Gastroesophageal sphincter (tissue), 4 donors: Measurements from ENCODE around the gene UBE2J2. TPM values are rescaled to one million over a fixed set of nuclear protein-coding genes. Genes with fewer than 3 reads are reported as not detected.

Experiments used
- ATAC-seq: fragments of 150-250 bp; one replicate; pipeline ENCODE4 v1.9.1; 2016; ENCODE audit warnings: mild to moderate bottlenecking, moderate library complexity
- H3K27ac ChIP-seq, 4 donors: fragments of 200-600 bp; sonication (generic) in 3 of 4; 1 replicate in 3 of 4; 2 replicates in 1 of 4; pipeline ENCODE4 v1.5.1; 2016 to 2019
- H3K27me3 ChIP-seq: fragments of 200-600 bp; sonication (generic); one replicate; pipeline ENCODE4 v1.5.1; 2019
- H3K36me3 ChIP-seq, 2 donors: fragments of 200-600 bp; sonication (generic); one replicate each; pipeline ENCODE4 v1.5.1; 2019; ENCODE audit warnings: control low read depth in 1 of 2
- H3K4me1 ChIP-seq, 3 donors: fragments of 200-600 bp; sonication (generic); 1 replicate in 2 of 3; 2 replicates in 1 of 3; pipeline ENCODE4 v1.5.1; 2016 to 2019; ENCODE audit warnings: control low read depth in 2 of 3
- H3K4me3 ChIP-seq, 2 donors: fragments of 200-600 bp; sonication (generic); one replicate each; pipeline ENCODE4 v1.5.1; 2019; ENCODE audit warnings: mild to moderate bottlenecking in 1 of 2, moderate library complexity in 1 of 2
- H3K9me3 ChIP-seq, 3 donors: fragments of 200-600 bp; sonication (generic); one replicate each; pipeline ENCODE4 v1.5.1; 2017 to 2019; ENCODE audit warnings: control low read depth in 2 of 3
- EP300 ChIP-seq: sonication (generic); formaldehyde crosslinking; IDR thresholded peaks from one replicate; pipeline ENCODE4 v1.6.1; 2017; ENCODE audit warnings: antibody characterized with exemption, mild to moderate bottlenecking
- POLR2A ChIP-seq, 2 donors: fragments of 450-650 bp; IDR thresholded peaks; one replicate each; pipeline ENCODE4 v1.6.1; 2017; ENCODE audit warnings: antibody characterized with exemption in 2 of 2, mild to moderate bottlenecking in 2 of 2, moderate library complexity in 1 of 2
- POLR2AphosphoS5 ChIP-seq: sonication (generic); formaldehyde crosslinking; IDR thresholded peaks from one replicate; pipeline ENCODE4 v1.6.1; 2017; ENCODE audit warnings: antibody characterized with exemption
- WGBS, 2 donors: methylation state at CpG; one replicate each; pipeline ENCODE4 v1.1.5; 2018; ENCODE audit warnings: low coverage in 1 of 2; 5-methylcytosine and 5-hydroxymethylcytosine counted together
- small RNA-seq, 4 donors: library from RNA; depleted of rRNA; stranded (forward); fragments of <200 nt; gene quantifications; one replicate each; pipeline ENCODE3, GENCODE V24; 2016
- total RNA-seq, 4 donors: library from RNA; depleted of rRNA; stranded (reverse); fragments of >200 nt; gene quantifications; one replicate each; pipeline ENCODE4 v1.1.0, GENCODE V29; 2016
- TF ChIP-seq, protein P1 (sequence below), 4 experiments: fragments of 200-600 bp in 2 of 4; fragments of 450-650 bp in 2 of 4; sonication (generic) in 1 of 4; IDR thresholded peaks; one replicate each; pipeline ENCODE4 v1.5.1; 2017 to 2019; ENCODE audit warnings: antibody characterized with exemption in 4 of 4, mild to moderate bottlenecking in 2 of 4, moderate library complexity in 2 of 4

The UBE2J2 gene
- total RNA-seq, 4 donors from 2014 or later = 28.1 to 47.0 (median 37.9) TPM

DNA sequence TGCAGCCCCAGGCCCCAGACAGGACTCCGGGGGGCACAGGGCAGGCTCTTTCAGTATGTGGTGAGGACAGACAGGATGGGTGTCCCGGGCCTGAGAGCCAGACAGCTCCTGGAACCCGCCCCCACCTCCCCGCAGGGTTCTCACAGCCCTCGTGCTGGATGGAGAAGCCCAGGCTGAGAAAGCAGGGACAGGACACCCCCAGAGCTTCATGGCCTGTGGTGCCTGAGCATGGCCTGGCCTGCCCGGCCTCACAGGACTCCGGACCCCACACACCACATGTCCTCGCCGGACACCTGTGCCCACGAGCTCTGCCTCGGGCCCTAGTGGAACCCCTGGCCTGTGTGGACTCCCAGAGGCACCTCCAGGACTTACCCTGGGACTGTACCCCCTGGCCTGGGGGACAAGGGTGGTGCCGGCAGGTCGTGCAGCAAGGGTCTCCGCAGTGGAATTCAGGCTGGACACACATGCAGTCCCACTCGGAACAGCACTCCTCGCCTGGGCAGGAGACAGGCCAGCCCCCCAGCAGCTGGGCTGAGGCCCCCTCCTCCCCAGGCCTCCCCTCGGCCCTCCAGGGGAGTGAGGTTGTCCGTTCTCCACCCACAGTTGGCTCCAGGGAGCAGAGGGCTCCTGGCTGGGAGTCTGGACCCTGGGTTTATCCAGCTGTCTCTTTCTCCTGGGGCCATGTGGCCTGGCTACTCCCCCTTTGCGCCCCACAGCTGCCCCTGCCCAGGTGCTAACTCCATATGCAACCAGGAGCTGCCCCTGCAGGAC, 68.5 kb downstream of the UBE2J2 start:
- TF ChIP-seq, protein P1, sequence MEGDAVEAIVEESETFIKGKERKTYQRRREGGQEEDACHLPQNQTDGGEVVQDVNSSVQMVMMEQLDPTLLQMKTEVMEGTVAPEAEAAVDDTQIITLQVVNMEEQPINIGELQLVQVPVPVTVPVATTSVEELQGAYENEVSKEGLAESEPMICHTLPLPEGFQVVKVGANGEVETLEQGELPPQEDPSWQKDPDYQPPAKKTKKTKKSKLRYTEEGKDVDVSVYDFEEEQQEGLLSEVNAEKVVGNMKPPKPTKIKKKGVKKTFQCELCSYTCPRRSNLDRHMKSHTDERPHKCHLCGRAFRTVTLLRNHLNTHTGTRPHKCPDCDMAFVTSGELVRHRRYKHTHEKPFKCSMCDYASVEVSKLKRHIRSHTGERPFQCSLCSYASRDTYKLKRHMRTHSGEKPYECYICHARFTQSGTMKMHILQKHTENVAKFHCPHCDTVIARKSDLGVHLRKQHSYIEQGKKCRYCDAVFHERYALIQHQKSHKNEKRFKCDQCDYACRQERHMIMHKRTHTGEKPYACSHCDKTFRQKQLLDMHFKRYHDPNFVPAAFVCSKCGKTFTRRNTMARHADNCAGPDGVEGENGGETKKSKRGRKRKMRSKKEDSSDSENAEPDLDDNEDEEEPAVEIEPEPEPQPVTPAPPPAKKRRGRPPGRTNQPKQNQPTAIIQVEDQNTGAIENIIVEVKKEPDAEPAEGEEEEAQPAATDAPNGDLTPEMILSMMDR (IDR thresholded peaks at IDR 0.05) = no peak
- no peak for TF ChIP-seq POLR2AphosphoS5
- Histone ChIP-seq H3K27me3 (peaks cover 82% of the 10 kb centered on the region), H3K4me3 (no peak overlapping the region), H3K9me3 (no peaks in the 10 kb centered on the region), H3K27ac (no peak overlapping the region), H3K4me1 (peaks cover 0 to 42% (median 6%) of the 10 kb centered on the region in 3 donors), H3K36me3 (no peaks in the 10 kb centered on the region)
- no CpG with 5 or more reads among the region's 19 CpGs for WGBS, 2 donors
- no peak for ATAC-seq

DNA sequence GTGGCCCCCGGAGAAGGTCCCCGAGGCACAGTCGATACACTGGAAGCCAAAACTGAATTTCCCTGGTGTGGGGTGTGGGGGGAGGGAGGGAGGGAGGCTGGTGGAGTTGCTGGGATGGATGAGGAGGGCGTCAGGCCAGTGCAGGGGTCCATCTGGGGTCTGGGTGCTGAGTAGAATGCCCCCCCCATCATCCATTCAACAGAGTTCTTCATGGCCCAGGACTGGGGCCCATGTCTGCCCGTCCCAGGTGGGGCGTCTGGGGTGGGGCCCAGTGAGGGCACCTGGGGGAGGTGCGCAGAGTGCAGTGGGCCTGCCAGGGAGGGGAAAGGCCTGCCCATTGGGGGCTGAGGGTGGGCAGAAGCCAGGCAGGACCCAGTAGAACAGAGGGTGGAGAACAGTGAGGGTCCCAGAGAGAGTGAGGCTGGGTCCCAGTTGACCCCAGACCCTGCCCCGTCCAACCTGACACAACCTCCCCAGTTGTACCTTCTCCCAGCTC, 69.2 kb downstream of the UBE2J2 start:
- Histone ChIP-seq H3K4me1 (peaks cover 0 to 42% (median 6%) of the 10 kb centered on the region in 3 donors), H3K9me3 (no peaks in the 10 kb centered on the region), H3K27me3 (peaks cover 89% of the 10 kb centered on the region), H3K4me3 (no peak overlapping the region), H3K27ac (no peak overlapping the region), H3K36me3 (no peaks in the 10 kb centered on the region)
- TF ChIP-seq EP300 = no peak
- TF ChIP-seq, protein P1 (IDR thresholded peaks at IDR 0.05) = no peak
- no peak for TF ChIP-seq POLR2AphosphoS5
- TF ChIP-seq POLR2A (IDR thresholded peaks at IDR 0.05) = no peak
- WGBS, 2 donors = no CpG with 5 or more reads among the region's 8 CpGs
- ATAC-seq = no peak

Small RNA genes within 50 kb of the gene (small RNA-seq; reads per million reads assigned to genes)
- gene MIR6726 = 0 to 1.6 (median 0.44) reads per million in 4 donors

Other genes with a start within 250 kb of the UBE2J2 start
- gene RNF223, start 199.5 kb downstream of the UBE2J2 start, total RNA-seq = 1 to 10 TPM in 1 of 4 donors, not detected in 3; 1.1 TPM
- 10 to 100 TPM in 2 of 4 donors, 1 to 10 TPM in 2; 6.3 to 15.3 (median 9.9) TPM for gene C1orf159, start 157.8 kb downstream of the UBE2J2 start, total RNA-seq
- under 1 TPM in 1 of 4 donors, not detected in 3; 0.23 TPM for gene TTLL10, start 100.0 kb downstream of the UBE2J2 start, total RNA-seq
- 1 to 10 TPM in 1 of 4 donors, under 1 TPM in 1, not detected in 2; 0.35 to 2.2 TPM for gene TNFRSF18, start 67.3 kb downstream of the UBE2J2 start, total RNA-seq
- gene TNFRSF4, start 59.7 kb downstream of the UBE2J2 start, total RNA-seq = 1 to 10 TPM in 3 of 4 donors, under 1 TPM in 1; 0.93 to 1.6 (median 1.3) TPM
- gene SDF4, start 41.9 kb downstream of the UBE2J2 start, total RNA-seq = 100 to 1,000 TPM in 2 of 4 donors, 10 to 100 TPM in 2; 84.2 to 115 (median 93.9) TPM
- 10 to 100 TPM; 12.3 to 24.1 (median 15.0) TPM for gene B3GALT6, start 41.6 kb downstream of the UBE2J2 start, total RNA-seq
- 1 to 10 TPM in 3 of 4 donors, under 1 TPM in 1; 0.96 to 2.8 (median 1.7) TPM for gene C1QTNF12, start 27.1 kb downstream of the UBE2J2 start, total RNA-seq
- gene SCNN1D, start 6.6 kb upstream of the UBE2J2 start, total RNA-seq = 1 to 10 TPM in 3 of 4 donors, under 1 TPM in 1; 0.94 to 7.9 (median 2.4) TPM
- 10 to 100 TPM; 35.6 to 74.7 (median 50.2) TPM for gene ACAP3, start 34.1 kb upstream of the UBE2J2 start, total RNA-seq
- gene PUSL1, start 34.7 kb upstream of the UBE2J2 start, total RNA-seq = 10 to 100 TPM; 12.5 to 24.2 (median 19.4) TPM
- gene INTS11, start 50.8 kb upstream of the UBE2J2 start, total RNA-seq = 100 to 1,000 TPM in 1 of 4 donors, 10 to 100 TPM in 3; 62.0 to 119 (median 96.4) TPM
- 10 to 100 TPM; 10.4 to 42.7 (median 30.1) TPM for gene CPTP, start 50.9 kb upstream of the UBE2J2 start, total RNA-seq
- gene TAS1R3, start 57.4 kb upstream of the UBE2J2 start, total RNA-seq = under 1 TPM in 3 of 4 donors, not detected in 1; 0.12 to 0.54 (median 0.40) TPM
- gene DVL1, start 75.6 kb upstream of the UBE2J2 start, total RNA-seq = 100 to 1,000 TPM in 1 of 4 donors, 10 to 100 TPM in 3; 84.4 to 174 (median 88.9) TPM
- gene MXRA8, start 84.7 kb upstream of the UBE2J2 start, total RNA-seq = 100 to 1,000 TPM in 1 of 4 donors, 10 to 100 TPM in 3; 69.8 to 105 (median 85.4) TPM
- 100 to 1,000 TPM; 103 to 138 (median 108) TPM for gene AURKAIP1, start 101.4 kb upstream of the UBE2J2 start, total RNA-seq
- 100 to 1,000 TPM in 2 of 4 donors, 10 to 100 TPM in 2; 31.6 to 248 (median 127) TPM for gene CCNL2, start 125.5 kb upstream of the UBE2J2 start, total RNA-seq
- gene MRPL20, start 133.4 kb upstream of the UBE2J2 start, total RNA-seq = 100 to 1,000 TPM; 121 to 215 (median 159) TPM
- 10 to 100 TPM in 2 of 4 donors, 1 to 10 TPM in 2; 8.7 to 16.9 (median 10.3) TPM for gene ANKRD65, start 147.4 kb upstream of the UBE2J2 start, total RNA-seq
- gene VWA1, start 161.8 kb upstream of the UBE2J2 start, total RNA-seq = 100 to 1,000 TPM in 2 of 4 donors, 10 to 100 TPM in 2; 59.8 to 137 (median 96.4) TPM
- gene ATAD3C, start 175.8 kb upstream of the UBE2J2 start, total RNA-seq = 1 to 10 TPM in 1 of 4 donors, under 1 TPM in 2, not detected in 1; 0.47 to 1.1 (median 0.94) TPM
- 10 to 100 TPM in 2 of 4 donors, 1 to 10 TPM in 2; 4.1 to 17.9 (median 12.1) TPM for gene ATAD3B, start 197.9 kb upstream of the UBE2J2 start, total RNA-seq
- 10 to 100 TPM; 14.9 to 32.9 (median 19.1) TPM for gene ATAD3A, start 238.3 kb upstream of the UBE2J2 start, total RNA-seq